GM21526 (cell line): Measurements from ENCODE around the gene ONECUT1.

ENCODE experiments used
- ATAC-seq: cut with Tn5 transposase; IDR thresholded peaks from one replicate; pipeline ENCODE4 v1.9.1; 2021; ENCODE audit warnings: moderate library complexity; ENCODE audit not compliant: unreplicated experiment, low FRiP score

The ONECUT1 gene

DNA sequence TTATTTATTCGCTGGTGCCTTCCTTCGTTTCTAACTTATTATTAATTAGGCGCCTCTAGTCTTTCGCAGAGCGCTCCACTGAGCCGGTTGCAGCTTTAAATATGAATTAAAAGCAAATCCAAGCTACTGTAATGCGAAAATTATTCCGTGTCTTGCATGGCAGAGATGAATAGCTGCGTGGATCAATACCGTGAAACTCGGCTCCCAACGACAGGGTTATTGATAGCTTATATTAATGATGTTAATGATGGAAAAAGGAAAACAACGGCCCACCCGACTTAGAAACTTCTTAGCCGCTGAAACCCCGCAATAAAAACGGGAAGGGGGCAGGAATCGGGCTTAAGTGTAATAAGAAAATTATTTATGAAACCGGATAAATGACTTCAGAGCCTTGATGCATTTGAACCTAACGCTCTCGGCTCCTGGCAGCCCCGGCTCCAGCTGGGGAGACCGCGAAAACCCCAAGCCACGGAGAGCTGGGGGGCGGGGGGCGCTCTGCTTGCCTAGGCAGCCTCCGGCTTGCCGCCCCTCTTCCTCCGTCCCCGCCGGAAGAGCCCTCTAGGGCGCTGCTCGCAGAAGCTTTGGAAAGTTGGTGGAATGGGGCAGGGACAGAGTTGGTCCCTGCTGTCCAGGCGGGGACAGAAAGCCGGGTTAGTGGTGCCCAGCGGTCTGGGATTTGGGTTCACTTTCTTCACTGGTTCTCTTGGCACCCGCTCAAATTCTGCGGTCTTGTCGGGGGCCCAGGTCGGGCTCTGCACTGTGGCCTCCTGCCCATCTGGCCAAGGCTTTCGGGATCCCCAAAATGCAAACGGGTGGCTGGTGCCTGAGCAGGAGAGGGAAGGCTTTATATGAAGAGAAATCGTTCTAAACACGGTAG lies 7.7 kb upstream of the ONECUT1 start:
- ATAC-seq = no peak

DNA sequence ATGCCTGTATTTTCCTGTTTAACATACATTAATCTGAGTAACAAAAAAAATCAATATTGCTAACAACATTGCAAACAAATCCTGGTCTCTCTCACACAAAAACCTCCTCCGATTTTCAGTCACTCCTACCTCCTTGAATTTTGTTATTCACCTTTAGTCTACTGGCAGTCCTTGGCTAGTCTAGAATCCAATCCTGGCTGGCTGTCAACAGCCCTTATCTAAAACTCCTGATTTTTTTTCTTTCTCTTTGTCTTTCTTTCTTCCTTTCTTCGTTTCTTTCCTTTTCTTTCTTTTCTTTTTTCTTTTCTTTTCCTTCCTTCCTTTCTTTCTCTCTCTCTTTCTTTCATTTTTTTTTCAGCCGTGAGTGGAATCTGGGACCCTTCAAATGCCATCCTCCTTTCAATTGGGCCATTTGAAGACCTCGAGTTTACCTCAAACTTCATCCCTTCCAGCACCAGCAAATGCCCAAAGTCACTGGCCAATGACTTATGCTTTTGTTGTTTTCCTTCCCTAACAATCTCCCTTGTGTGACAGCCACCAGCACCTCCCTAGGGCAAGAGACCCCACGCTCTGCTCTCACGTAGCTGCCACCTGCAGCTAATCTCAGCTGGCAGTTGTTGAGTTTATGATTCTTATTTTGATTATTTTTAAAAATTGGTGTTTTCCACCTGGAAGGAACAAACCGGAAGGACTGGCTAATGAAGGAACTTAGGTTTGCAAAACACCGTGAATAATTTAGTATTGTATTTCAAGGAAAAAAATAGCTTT lies 6.8 kb upstream of the ONECUT1 start:
- ATAC-seq = no peak

DNA sequence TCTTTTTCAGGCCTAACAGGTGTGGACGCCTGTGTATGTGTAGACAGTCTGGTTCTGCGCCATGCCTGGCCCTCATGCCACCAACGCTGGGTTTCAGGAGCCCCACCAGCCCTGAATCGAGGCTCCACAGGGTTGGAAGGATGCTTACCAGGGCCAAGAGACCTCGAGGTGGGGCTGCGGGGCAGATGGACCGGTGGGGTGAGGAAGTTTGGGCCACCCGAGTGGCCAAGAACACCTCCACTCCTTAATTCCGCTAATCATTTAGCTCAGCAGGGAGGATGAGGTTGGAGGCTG lies 6.0 kb upstream of the ONECUT1 start:
- ATAC-seq = no peak

DNA sequence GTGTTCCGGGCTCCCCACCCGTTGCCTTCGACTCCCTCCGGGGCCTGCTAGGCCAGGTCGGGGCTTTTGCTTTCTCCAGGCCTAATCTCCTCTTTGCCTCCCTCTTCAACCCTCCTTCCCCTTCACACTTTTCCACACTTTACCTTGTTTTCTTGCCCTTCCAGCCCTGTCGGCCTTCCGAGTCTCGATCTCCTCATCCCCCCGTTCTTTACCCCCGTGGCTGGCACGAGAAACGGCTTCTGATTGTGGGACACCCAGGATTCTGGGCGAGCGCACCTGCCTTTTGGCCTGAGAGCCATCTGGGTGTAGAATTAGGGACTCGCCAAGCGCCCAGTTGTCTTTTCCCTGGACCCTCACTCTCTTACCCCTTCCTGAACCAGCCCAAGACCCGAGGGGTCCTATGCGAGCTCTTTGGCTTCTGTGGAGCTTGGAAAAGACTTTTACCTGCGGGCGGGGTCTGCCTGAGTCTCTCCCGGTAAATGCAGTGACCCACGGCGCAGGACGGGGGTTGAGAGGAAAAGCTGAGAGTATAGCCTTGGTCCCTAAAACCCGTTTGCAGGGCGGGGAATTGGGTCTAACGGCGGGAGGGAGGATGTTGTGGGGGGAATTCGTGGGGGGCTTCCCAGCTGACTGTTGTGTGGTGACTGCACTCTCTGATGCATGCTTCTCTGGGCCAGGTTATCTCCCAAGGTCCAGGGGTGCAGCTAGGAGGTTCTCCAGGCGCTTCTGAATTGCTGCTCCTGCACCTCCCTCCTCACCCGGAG lies 5.5 kb upstream of the ONECUT1 start:
- ATAC-seq = no peak

DNA sequence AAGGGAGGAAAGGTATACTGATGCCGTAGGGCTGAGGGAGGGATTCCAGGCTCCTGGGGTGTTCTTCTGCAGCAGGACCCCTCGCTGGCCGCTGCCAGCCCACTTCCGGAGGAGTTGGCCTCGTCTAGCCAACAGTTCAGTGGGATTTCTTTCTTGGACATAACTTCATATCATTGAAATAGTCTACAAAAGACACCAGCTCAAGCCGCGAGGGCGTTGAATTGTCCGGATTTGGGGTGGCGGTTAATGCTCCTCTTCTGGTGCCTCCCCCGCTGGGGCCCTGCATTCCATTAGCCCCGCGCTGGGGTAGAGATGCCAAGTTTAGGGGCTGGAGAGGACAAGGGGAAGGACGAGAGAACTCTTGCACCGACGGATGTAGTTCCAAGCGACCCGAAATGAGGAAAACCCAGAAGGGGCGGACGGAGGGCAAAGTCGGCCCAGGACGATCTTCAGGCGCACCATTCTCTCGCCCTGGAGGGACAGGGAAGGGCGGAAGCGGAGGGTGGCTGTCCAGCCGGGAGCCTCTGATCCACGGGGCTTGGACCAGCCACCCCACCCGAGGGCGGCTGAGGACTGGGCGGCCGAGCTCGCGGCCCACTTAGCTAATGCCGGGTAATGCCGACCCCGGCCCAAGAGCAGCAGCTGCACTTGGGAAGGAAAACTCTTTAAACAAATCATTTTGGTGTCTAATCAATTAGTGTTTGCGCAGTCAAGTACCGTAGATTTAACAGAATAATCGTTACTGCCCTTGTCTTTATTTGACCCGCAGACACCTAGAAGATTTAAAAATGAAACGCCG lies 4.7 kb upstream of the ONECUT1 start:
- ATAC-seq = no peak

DNA sequence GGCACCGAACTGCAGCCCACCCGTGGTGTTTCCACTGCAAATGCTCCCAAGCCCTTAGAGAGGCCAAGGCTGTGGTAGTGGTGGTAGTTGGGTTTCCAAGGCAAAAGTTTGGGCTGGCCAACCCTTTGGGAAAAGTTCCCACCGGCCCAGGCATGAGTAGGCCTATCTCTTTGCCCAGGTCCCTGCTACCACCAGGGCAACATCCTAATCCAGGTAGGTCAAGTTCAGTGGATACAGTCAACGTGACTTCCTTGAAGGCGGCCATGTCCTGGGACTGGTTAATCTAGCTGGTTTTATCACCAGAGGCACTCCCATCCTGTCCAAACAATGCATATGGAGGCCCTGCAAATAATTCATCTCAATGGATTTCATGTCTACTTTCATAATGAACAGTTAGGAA lies 1.6 kb upstream of the ONECUT1 start:
- ATAC-seq = no peak

DNA sequence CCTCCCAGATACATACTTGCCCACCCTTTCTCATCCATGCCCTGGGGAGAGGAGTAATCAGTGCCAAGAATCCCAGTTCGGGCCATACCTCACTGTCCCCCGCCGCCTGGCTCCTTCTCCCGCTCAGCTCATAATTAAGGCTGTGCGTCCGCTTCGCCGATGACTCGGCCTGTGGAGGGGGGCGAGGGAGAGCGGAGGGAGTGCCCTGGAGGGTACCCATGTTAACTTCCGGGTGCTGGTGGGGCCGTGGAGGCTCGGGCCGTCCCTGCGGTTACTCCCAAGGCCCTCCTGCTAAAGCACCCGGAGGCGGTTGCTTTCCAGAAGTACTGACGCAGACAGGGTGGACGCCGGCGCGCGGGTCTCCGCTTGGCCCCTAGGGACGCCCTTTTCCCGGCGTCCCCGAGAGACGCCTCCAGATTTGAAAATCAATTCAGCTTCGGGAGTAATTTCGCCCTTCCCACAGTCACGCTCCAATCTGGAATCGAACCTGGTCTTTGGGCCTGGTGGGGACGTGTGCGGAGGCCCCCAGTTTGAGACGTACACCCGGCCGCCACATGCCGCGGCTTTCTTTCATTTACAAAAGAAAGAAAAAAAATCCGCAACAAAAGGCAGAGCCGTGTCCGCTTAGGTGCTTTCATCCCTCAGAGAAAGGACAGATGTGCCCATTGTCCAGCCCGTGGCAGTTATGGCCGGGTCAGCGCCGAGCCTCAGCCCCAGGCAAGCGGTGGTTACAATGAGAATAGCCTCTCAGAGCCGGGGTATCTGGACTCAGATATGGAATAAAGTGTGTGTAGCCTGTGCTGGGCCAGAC lies 1.0 kb upstream of the ONECUT1 start:
- no peak for ATAC-seq

DNA sequence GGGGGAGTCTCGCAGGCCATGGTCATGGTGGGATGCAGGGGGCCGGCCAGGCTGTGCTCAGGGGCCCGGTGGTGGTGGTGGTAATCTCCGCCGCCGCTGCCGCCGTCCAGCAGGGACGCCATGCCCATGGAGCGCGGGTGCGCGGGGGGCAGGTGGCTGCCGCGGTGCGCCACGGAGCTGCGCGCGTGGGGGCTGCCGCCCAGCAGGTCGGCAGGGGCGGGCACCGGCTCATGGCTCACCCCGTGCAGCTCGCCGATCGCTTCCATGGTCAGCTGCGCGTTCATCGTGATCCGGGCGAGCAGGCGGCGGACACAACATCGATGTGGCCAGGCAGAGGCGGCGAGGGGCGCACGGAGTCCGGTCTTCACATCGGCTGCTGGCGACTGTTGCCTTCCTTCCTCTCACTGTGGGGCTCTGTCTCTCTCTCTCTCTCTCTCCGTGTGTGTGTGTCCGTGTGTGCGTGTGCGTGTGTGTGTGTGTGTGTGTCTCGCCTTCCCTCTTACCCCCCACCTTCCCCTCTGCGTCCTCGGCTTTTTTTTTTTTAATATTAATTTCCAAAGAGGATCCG lies 451 bp downstream of the ONECUT1 start:
- ATAC-seq = peak; percentile 8

DNA sequence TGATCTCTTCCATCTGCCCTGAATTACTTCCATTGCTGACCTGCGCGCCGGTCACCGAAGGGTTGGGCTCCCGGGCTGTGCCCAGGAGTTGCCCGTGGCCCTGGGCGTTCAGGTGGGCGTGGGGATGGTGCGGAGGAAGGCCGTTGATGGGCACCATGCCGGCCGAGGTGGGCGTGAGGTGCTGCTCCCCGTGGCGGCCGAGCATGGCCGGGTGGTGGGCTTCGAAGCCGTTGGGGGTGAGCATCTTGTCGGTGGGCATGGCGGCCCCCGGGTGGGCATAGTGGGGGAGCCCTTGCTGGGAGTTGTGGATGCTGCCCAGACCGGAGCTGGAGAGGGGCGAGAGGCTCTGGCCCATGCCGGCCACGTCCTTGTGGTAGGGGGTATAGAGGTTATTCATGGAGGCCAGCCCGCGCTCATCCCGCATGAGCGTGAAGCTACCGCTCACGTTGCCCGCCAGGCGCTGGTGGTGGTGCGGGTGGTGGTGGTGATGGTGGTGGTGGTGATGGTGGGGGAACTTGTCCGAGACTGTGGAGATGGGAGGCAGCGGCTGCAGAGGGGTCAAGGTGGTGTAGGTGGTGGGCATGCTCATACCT lies 1.0 kb downstream of the ONECUT1 start:
- no peak for ATAC-seq

DNA sequence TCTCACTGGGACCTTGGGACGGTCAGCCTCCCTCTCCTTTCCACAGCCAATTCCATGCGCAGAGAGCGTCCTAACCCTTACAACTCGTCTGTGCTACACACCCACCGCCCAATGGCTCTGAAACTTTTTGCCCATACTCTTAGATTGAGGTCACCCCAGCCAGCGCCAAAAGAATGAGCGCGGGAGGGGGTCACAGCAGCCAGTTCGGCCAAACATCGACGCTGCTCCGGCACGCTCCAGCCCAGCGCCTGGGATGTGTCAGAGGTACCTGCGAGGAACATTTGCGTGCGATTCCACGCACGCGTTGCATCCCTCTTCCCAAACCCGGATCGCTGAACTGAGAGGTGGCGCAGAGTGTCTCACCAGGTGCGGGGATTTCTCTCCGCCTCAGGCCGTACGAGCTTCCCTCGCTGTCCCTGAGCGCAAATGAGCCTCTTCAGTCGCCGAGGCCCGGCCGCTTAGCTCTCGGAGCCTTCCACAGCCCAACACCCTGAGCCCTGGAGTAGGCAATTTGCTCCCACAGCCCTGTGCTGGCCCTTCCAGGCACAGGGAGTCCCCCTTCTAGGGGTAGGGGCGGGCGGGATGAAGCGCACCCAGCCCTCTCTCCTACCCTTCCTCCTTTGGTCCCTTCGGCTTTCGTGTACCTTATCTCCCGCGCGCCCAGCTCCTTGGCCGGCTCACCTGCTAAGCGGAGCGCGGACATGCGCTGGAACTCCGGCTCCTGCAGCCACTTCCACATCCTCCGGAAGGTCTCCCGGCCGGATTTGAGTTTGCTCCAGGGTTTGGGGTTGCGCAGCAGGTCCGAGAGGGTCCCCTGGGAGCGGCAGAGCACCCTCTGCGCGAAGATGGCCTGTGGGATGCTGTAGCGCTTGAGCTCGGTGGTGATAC lies 1.8 kb downstream of the ONECUT1 start:
- ATAC-seq = no peak

DNA sequence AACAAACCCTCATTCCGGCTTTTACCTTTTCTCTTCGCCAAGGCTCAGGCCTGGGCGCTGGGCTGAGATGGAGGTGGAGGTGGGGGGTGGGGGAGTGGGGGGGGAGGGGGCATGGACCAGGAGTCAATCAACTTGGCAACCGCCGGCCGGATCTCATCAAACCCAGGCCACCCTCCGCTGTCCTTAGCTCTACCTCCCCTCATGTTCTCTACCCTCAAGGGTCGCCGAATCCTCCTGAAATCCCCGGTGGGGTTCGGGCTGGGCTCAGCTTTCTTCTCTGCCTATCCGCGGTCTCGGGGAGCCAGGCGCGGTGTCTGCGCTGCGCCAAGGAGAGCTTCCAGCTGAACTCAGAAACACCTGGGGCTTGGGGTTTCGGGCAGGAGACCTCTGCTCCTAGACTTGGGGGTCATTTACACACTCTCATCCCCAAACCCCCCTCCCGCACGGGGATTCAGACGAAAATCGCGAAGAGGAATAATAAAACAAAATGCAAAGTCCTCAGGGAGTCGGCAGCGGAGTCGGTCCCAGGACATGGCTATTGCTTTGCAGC lies 2.5 kb downstream of the ONECUT1 start:
- no peak for ATAC-seq

DNA sequence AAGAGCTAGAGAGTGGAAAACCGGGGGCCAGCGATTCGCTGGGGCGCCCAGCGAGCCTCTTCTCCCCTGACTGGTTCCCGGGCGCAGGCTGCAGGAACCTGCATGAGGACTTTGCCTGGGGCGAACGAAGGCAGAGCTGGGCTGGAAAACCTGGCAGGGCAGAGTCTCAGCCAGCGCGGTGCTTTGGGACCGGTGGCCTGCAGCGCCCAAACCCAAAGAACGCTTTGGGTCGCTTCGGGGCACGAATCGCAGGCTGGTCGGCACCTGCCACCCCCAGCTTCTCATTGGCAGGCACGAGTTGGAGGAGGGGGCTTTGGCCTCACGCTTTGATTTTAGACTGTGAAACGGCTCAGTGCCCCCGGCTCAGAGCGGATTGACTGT lies 3.0 kb downstream of the ONECUT1 start:
- ATAC-seq = no peak

DNA sequence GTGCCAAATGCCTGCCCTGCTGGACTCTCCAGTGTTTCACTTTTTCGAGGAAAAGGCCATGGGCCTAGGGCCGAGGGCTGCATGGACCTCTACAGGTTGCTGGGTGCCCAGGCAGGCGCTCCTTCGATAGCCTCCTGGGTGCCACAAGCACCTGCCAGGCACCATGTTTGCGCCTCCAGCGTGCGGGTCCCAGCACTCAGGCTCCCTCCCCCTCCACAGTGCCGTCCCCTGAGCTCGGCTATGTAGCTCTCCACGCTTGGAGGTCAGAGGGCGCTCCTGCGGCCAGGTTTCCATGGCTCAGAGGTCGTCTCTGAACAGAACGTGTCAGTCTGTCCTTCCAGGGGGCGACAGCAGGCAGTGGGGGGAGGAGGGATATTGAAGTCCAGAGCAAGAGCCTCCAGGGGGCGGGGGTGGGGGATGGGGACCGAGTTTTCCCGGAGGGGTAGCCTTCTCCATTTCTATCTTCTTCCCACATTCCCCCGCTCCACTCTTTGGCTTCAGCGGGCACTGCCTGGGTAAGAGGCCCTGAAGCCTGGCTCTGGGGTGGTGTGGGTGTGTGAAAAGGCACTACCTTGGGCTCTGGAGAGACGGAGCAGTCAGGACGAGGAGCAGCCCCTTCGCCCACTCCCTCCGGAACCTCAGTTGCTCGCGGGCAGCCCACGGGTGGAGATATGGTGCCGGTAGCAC lies 3.6 kb downstream of the ONECUT1 start:
- no peak for ATAC-seq

DNA sequence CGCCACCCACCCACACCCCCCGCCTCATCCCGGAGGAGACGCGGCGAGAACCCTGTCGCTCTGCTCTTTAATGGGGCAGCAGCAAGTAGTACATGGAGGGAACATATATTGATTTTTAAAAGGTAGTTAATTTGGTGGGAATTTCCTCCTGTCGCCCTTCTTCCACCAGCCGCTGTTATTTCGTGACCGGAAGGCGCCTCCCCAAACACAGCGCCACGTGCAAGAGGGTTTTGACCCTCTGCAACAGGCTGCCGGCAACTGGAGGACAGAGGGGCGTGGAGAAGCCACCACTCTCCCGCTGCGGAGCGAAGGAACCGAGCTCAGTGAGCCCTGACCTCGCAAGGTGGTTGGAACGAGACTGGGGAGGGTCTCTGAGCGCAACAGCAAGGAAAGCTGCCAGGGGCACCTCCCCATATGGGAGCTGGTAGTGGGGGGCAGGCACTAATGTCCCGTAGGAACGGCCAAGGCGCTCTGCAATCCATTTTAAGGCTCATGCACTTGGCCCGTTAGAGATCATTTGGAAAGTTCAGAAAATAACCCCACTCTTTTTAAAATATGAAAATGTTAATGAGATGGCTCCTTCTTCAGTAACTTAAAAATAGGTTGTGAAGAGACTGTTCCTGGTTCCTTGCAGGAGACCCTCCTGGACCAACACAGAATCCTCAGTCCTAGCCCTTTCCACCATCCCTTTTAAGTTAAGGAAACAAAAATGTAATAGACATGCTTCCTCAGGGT lies 4.3 kb downstream of the ONECUT1 start:
- ATAC-seq = no peak

DNA sequence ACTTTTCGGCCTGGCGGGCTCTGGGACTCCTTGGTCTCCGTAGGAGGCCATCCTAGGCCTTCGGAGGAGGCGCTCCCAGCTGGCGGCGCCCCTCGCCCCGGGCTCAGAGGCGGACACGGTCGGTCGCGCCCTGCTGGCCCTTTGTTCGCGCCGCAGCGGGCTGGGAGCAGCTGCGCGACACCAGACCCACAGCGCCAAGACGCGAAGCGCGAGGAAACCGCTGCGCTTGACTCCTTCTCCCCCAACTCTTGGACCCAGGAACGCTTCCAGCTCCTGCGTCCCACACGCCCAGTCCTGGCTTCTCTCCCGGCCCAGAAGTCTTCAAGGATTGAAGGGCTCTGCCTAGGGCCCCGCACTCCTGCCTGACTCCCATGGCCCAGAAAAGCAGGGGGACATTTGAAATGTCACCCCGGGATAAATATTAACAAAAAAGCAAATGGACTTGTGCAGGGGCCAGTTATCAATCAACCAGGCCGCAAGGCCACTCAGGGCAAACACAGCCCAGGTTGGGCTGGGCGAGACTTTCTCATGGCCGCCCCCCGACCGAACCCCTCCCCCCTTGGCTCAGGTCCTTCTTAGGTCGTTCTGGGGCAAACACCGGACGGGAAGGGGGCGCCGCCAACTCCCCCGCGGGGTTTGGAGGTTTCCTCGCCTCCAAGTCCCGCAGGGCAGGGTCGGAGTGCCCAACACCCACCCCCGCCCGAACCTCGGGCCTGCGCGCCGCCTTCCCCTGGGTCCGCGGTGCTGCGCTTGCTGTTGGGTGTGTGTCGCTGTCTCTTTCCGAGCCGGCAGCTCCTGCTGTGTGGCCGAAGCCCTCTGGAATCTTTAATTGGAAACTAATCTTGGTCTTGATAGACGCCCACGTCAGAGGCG lies 5.1 kb downstream of the ONECUT1 start:
- ATAC-seq = no peak
